Thoracic aorta (tissue), 2 donors: Measurements from ENCODE around the gene OR8H1. TPM values are rescaled to one million over a fixed set of nuclear protein-coding genes. Genes with fewer than 3 reads are reported as not detected.

Experiments used
- ATAC-seq: fragments of 150-250 bp; one replicate; pipeline ENCODE4 v1.8.0; 2017; ENCODE audit warnings: low read depth; ENCODE audit not compliant: insufficient number of reproducible peaks, low FRiP score
- DNase-seq: peaks from one replicate; pipeline ENCODE4 v3.0.0-alpha.2; 2020; ENCODE audit warnings: low spot score
- H3K27ac ChIP-seq, 2 donors: fragments of 200-600 bp; sonication (generic); 1 replicate in 1 of 2; 2 replicates in 1 of 2; pipeline ENCODE4 v1.5.1; 2016; ENCODE audit warnings: mild to moderate bottlenecking in 2 of 2, moderate library complexity in 2 of 2
- H3K27me3 ChIP-seq: fragments of 200-600 bp; sonication (generic); replicated peaks from 2 replicates; pipeline ENCODE4 v1.6.0; 2016; ENCODE audit warnings: mild to moderate bottlenecking; ENCODE audit not compliant: insufficient read depth
- H3K36me3 ChIP-seq: fragments of 200-600 bp; sonication (generic); one replicate; pipeline ENCODE4 v1.5.1; 2016
- H3K4me1 ChIP-seq, 2 donors: fragments of 200-600 bp; sonication (generic); 1 replicate in 1 of 2; 2 replicates in 1 of 2; pipeline versions ENCODE4 v1.5.1 to v1.6.0; 2016; ENCODE audit warnings: low read depth in 2 of 2, mild to moderate bottlenecking in 1 of 2; ENCODE audit not compliant: control insufficient read depth in 1 of 2
- H3K4me3 ChIP-seq: fragments of 200-600 bp; sonication (generic); 2 replicates; pipeline ENCODE4 v1.5.1; 2016; ENCODE audit warnings: mild to moderate bottlenecking
- H3K9me3 ChIP-seq: fragments of 200-600 bp; sonication (generic); 2 replicates; pipeline ENCODE4 v1.5.1; 2016
- total RNA-seq, 2 donors: library from RNA; depleted of rRNA; stranded (reverse); fragments of >200 nt; gene quantifications; one replicate each; pipeline versions ENCODE4 v1.1.0 to v1.2.3, GENCODE V29; 2016
- TF ChIP-seq, protein P1 (sequence below): fragments of 200-600 bp; sonication (generic); IDR thresholded peaks from one replicate; pipeline ENCODE4 v1.5.1; 2019; ENCODE audit warnings: antibody characterized with exemption

Gene OR8H1, protein sequence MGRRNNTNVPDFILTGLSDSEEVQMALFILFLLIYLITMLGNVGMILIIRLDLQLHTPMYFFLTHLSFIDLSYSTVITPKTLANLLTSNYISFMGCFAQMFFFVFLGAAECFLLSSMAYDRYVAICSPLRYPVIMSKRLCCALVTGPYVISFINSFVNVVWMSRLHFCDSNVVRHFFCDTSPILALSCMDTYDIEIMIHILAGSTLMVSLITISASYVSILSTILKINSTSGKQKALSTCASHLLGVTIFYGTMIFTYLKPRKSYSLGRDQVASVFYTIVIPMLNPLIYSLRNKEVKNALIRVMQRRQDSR
- total RNA-seq, result not detected

DNA sequence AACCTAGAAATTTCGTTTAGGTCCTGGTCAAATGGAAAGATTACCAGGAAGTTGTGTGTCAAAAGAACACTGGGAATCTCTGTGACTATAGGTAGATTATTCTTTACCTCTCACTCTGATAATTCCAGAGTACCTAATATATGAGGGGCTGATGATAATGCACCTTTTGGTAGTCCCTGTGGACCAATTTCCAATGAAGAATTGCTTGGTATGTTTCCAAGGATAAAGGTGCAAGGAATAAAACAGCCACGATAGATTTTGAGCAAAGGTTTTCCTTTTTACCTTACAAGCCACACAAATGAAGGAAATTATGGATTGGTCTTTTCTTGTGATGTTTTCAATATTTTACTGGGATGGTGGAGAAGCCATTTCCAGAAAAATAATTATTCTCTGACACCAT lies at the start of gene OR8H1:
Gene OR8H1, minus strand, starts transcription at position 101 of the 400 bp plus-strand sequence. CDS start 1,192 bp downstream, outside the sequence.
- H3K9me3 ChIP-seq, result no peaks in the 10 kb centered on the region
- ATAC-seq, result no peak
- H3K4me1 ChIP-seq, result no peaks in the 10 kb centered on the region

DNA sequence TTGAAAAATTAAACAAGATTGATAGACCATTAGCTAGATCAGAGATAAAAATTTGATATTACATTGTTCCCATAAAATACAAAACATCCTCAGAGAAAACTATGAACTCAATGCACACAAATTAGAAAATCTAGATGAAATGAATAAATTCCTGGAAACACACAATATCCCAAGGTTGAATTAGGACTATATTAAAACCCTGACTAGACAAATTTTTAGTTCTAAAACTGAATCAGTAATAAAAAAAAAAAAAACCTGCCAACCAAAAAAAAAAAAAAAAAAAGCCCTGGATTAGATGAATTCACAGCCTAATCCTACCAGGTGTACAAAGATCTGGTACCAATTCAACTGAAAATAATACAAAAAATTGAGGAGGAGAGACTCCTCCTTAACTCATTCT lies 48.2 kb upstream of the OR8H1 start:
- Histone ChIP-seq H3K36me3 (no peaks in the 10 kb centered on the region), H3K9me3 (no peaks in the 10 kb centered on the region), H3K27me3 (no peaks in the 10 kb centered on the region), H3K4me3 (no peak overlapping the region), H3K4me1 (no peaks in the 10 kb centered on the region), H3K27ac (no peak overlapping the region)
- ATAC-seq (no peak), DNase-seq (no peak)
- TF ChIP-seq, protein P1, sequence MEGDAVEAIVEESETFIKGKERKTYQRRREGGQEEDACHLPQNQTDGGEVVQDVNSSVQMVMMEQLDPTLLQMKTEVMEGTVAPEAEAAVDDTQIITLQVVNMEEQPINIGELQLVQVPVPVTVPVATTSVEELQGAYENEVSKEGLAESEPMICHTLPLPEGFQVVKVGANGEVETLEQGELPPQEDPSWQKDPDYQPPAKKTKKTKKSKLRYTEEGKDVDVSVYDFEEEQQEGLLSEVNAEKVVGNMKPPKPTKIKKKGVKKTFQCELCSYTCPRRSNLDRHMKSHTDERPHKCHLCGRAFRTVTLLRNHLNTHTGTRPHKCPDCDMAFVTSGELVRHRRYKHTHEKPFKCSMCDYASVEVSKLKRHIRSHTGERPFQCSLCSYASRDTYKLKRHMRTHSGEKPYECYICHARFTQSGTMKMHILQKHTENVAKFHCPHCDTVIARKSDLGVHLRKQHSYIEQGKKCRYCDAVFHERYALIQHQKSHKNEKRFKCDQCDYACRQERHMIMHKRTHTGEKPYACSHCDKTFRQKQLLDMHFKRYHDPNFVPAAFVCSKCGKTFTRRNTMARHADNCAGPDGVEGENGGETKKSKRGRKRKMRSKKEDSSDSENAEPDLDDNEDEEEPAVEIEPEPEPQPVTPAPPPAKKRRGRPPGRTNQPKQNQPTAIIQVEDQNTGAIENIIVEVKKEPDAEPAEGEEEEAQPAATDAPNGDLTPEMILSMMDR, result no peak

More for the DNA sequence above, at the start of gene OR8H1:
- no peak for DNase-seq
- TF ChIP-seq, protein P1, result no peak
- Histone ChIP-seq H3K4me3 (no peak within 1 kb of the TSS), H3K36me3 (no peaks in the 10 kb centered on the region), H3K27ac (no peak within 1 kb of the TSS), H3K27me3 (no peaks in the 10 kb centered on the region)

GRCh38 chr11:56333156-56333555 lies 41.1 kb upstream of the OR8H1 start:
- no peaks in the 10 kb centered on the region for H3K36me3 ChIP-seq
- TF ChIP-seq, protein P1, result no peak
- H3K27ac ChIP-seq, result no peak overlapping the region
- no peak overlapping the region for H3K4me3 ChIP-seq
- ATAC-seq (no peak), DNase-seq (no peak)
- no peaks in the 10 kb centered on the region for H3K9me3 ChIP-seq
- no peaks in the 10 kb centered on the region for H3K4me1 ChIP-seq
- no peaks in the 10 kb centered on the region for H3K27me3 ChIP-seq

- Histone ChIP-seq H3K27ac (no peak overlapping the region), H3K9me3 (no peaks in the 10 kb centered on the region), H3K4me1 (no peaks in the 10 kb centered on the region), H3K27me3 (no peaks in the 10 kb centered on the region), H3K4me3 (no peak overlapping the region), H3K36me3 (no peaks in the 10 kb centered on the region)
- TF ChIP-seq, protein P1, result no peak
- ATAC-seq, result no peak
- no peak for DNase-seq
Observed at GRCh38 chr11:56331861-56332491, 39.9 kb upstream of the OR8H1 start.

- TF ChIP-seq, protein P1, result no peak
- no peak for ATAC-seq
- no peak within 1 kb of the TSS for H3K4me3 ChIP-seq
Observed at GRCh38 chr11:56314844-56315243, 22.8 kb upstream of the OR8H1 start, which contains the start of gene OR8K3. Gene OR8K3 (plus strand): TSS chr11:56315144. CDS start chr11:56318307, 3,163 bp downstream.

More at GRCh38 chr11:56314844-56315243, 22.8 kb upstream of the OR8H1 start, which contains the start of gene OR8K3:
- Histone ChIP-seq H3K4me1 (no peaks in the 10 kb centered on the region), H3K27ac (no peak within 1 kb of the TSS), H3K36me3 (no peaks in the 10 kb centered on the region), H3K9me3 (no peaks in the 10 kb centered on the region), H3K27me3 (no peaks in the 10 kb centered on the region)
- no peak for DNase-seq
